NCI-H82 treated with DMSO at 0.1 percent for 48 hours (cell line): Measurements from ENCODE around the gene RHOH.
"Not testable (repeated sequence)": the region's sequence is repeated elsewhere in the genome, so short reads cannot be mapped to it uniquely, and the experiment has no call there.

Experiments used
- DNase-seq: peaks from one replicate; lab custom pipeline; 2025; ENCODE audit not compliant: unreplicated experiment; lab: John Stamatoyannopoulos, UW

The RHOH gene

DNA sequence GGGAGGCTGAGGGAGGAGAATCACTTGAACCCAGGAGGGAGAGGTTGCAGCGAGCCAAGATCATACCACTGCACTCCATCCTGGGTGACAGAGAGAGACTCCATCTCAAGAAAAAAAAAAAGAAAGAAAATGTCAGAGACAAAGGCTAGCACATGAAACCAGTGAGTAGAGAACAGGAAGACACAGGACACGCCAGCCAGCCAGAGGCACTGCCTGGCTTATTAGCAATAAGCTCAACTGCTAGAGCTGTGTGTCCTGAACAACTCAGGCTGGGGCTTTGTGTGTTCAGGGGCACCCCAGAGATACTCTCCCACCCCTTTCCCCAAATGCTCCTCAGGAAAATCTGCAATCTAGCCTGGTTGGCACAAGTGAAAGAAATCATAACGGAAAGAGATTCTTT lies 60.0 kb downstream of the RHOH start:
- DNase-seq = no peak

DNA sequence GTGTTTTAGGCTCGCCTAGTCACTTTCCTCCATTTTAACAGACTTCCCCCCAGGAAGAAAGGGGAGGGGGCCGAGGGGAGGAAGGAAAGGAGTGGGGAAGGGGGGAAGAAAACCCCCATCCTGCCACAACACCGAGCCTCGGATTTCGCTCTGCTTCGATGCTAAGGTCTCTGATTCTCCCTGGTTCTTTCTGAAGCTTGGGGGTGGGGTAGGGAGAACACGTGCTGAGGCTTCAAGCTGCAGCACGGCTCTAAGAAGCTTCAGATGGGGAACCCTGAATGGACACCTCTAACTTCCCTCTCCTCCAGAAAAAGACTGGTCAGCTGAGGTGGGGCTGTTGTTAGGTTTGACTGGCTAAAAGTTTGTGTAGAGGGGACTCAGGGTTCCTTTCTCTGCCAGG lies 61.8 kb downstream of the RHOH start:
- DNase-seq = no peak

DNA sequence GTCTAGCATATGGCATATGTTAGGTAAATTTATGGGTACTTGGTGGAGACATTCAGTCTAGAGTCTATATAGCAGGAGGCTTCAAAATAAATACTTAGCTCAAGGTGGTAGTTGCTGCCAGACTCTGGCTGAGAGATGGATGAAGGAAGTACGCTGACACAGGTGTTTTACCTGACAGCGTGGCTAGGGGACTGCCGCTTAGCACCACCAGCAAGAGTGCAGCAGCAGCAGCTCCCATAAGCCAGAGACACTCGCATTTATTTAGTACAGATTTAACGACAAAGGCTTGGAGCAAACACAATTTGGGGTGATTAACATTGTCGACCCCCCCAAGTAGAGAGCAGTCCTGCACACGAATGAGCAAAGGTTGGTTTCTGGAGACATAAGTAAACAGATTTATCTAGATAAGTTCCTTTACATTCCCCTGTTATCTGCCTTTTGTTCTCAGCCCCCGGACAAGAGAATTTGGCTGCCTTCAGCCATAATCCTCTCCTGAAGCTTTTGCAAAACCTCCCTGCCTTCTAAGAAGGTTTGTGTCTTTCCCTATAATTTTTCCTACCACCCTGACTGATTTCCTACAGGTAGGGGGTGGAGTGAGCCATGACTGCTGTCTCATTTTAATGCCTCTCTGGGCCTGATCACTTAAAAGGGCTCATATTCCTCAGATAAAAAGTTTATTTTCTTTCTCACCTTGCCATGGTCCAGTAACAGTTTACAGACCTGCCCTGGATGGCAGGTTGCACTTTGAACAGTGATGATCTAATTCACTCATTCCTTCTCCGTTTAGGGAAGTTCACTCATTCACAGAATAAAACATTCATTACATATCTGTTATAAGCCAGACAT lies 64.6 kb downstream of the RHOH start:
- no peak for DNase-seq

DNA sequence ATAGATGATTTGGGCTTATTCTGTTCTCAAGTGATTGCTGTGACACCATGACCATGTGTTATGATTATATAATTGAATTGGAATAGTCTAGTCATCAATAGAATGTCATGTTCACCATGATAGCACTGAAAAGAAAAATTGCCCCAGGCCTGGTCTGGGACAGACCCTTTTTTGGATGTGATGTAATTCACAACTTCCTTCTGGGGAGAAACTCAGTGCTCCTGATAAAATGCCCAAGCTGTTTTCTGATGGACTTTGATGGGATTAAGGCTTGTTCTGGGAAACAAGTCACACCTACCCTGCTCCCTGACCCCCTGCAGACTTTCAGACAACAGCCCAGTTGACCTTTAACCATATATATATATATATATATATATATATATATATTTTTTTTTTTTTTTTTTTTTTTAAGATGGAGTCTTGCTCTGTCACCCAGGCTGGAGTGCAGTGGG lies 65.3 kb downstream of the RHOH start:
- DNase-seq = no peak

DNA sequence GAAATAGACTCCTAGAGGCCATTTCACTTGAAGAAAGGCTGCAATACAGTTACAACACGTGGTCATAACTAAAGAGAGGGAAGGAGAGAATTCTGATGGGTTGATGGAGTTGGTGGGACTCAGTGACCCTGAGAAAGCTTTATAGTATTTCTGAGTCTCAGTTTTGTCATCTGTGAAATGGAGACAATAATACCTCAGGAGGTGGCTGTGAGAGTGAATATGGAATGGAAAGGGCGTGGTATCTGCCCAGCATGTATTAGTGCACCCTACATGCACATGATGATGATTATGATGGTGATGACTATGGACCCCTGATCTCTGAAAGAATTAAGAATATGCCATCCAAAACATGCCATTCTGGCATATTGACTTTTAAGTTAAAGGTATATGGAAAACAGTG lies 66.0 kb downstream of the RHOH start:
- DNase-seq = no peak

DNA sequence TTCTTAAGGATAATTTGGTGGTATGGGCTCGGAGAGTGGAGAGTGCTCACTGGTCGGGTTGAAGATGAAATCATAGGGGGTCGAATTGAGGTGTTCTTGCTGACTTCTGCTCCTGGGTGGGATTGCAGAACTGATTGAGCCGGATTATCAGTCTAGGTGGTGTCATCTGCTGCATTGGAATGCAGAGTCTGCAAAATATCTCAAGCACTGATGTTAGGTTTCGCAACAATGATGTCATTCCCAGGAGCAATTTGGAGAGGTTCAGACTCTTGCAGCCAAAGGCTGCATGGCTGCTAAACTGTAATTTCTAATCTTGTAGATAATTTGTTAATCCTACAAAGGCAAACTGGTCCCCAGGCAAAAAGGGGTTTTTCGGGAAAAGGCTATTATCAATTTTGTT lies 67.7 kb downstream of the RHOH start:
- DNase-seq = no peak

DNA sequence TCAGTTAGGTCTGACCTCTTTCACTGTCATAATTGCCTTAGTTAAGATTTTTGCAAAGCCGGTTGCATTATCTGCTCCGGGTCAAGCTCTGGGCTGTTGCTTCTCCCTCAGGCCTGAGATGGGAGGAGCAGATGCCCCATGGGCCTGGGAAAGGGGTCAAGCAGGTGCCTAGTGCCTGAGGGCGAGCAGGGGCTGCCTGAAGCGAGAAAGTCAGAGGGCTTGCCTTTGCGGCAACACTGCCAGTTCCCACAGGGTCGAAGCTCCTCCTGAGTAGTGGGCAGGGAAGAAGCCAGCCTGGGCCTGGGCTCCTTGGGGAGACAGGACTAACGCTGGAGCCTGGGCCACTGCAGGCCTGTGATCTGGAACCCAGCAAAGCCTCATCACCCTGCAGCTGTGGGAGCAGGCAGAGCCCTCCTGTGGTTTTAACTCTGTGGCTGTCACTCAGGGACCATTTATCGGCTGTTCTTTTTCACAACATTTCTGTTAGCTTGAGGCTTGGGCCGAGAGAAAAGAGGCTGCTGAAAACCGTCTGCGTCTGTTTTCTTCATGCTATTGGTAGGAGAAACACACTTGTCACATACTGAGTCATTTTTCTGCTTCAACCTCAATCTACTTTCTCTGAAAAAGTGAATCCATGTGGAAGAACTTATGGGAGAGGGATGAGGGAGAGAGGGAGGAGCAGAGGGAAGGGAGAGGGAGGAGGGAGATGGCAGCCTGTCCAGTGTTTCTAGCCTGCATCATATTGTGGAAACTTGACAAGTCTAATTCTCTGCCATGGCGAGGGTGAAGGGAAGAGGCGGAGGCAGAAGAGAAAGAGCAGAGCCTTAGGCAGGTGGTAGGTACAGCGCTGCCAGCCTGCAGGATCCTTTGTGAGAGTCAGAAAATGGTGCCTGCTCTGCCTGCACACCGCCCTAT lies 68.4 kb downstream of the RHOH start:
- no peak for DNase-seq

DNA sequence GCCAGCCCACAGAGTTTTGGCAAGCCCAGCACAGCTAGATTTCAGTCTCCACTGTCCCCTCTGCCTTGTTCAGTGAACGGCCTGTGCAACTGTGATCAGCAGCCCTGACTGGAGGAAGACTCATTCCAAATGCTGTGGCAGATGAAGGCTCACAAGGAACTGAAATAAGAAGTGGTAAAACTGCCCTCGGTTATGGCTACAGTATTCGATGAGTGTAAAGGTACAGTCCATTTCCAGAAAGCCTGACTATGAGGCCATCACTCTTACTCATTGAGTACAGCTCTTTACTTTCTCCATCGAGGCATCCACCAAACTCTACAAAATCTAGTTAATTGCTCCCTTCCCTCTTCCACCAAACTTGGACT lies 69.1 kb downstream of the RHOH start:
- no peak for DNase-seq

DNA sequence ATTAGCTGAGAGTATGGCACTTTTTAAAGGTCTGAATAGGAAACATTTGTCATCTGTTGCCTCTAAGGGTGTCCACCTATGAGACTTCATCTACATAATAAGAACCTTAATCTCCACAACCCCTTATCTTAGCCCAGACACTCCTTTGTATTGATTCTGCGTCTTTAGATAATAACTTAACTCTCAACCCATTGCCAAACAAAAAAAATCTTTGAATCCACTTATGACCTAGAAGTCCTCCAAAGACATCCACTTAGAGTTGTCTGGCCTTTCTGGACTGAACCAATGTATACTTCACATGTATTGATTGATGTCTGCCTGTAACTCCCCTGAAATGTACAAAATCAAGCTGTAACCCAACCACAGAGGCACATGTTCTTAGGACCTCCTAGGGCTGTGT lies 72.3 kb downstream of the RHOH start:
- no peak for DNase-seq

DNA sequence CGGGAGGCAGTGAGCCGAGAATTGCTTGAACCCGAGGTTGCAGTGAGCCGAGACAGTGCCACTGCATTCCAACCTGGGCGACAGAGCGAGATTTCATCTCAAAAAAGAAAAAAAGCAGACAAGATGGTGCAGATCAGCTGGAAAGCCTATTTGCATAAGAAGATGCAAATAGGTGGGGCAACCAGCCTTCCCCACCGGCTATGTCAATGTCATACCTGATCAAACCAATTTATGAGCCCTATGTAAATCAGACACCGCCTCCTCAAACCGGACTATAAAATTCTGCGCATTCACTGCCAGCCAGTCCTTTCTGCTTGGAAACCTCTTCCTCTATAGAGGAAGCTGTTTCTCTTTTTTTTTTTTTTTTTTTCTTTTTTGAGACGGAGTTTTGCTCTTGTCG lies 73.8 kb downstream of the RHOH start:
- no peak for DNase-seq

DNA sequence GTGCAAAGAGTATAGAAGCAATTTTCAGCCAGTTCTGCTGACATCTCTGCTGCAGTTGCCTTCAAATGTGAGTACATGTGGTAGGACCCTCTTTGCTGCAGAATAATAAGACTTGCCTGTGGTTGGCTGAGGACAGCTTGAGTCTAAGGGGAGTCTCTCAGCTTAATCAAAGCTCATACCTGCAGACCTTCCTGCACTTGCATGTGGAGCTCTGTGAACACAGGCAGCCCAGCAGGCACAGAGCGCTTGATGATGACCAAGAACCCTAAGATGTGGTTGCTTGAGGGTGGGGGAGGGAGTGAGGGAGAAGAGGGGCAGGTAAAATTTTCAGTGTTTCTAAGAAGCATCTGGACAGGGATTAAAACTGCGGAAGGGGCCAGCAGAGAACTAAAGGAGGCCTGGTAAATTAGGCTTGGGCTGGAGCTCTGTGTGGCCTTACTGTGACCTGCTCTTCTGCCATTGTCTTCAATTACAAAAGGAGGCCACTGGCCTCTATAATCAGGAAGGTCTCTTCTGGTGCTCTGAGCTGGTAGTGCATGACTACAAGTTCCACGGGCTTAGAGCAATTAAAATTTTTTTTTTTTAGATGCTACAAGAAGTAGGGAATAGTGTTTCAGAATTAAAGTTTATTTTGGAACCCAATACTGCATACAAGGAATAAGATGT lies 78.4 kb downstream of the RHOH start:
- no peak for DNase-seq

DNA sequence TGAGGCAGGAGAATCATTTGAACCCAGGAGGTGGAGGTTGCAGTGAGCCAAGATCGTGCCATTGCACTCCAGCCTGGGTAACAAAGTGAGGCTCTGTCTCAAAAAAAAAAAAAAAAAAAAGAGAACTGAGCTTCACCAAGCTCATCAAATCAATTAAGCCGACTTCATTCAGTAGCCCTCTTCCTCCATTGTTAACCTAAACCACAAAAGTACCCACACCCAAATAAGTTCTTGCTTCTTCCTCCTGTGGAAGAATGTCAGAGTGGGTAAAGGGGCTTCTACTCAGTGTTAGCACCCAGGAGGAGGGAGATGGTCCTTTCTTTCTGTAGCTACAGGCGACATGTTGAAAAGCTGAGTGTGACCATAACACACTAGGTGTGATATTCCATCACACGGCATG lies 79.7 kb downstream of the RHOH start:
- no peak for DNase-seq

DNA sequence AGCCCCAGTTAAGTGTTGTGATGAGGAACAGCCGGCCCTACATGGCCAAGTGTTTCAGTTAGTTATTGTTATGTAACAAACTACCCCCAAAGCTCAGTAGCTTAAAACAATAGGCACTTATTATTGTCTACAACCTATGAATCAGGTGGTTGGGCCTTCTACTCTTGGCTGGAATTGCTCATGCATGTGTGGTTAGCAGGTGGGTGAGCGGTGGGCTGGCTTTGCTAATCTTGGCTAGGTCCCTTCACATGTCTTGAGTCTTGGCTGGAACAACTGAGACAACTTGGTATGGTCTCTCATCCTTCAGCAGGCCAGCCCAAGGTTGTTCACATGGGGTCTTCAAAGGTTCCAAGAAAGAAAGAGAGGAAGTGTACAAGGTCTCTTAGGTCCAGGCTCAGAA lies 83.8 kb downstream of the RHOH start:
- no peak for DNase-seq

DNA sequence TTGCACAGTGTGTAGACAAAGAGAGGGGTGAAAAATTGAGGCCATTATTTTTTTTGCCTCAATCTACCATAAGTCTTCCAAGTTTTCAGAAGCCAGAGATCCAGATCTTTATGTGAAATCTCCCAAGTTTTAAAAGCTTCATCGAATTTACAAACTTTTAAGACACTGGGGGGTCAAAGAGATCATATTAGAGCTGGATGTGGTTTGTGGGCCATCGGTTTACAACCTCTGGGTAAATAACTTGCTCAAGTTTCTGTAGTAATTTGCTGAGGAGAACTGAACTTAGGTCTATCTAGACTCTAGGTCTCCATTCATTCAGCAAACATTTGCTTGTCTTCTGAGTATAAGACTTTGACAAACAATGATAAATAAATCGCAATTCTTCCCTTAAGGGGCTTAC lies 84.3 kb downstream of the RHOH start:
- no peak for DNase-seq

DNA sequence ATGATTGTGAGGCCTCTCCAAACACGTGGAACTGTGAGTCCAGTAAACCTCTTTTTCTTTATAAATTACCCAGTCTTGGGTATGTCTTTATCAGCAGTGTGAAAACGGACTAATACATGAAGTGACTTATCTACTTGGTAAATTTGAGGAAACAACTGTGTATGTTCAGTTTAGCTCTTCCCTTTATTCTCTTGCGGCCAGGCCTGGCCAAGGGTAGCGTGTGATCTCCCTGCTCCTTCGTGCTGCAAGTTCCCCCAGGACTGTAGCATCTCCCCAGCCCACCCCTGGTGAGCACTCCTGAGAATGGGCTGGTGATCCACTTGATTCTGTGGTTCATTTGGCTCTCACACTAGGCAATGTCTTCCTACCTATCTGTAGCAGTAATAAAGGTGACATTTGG lies 85.1 kb downstream of the RHOH start:
- no peak for DNase-seq

DNA sequence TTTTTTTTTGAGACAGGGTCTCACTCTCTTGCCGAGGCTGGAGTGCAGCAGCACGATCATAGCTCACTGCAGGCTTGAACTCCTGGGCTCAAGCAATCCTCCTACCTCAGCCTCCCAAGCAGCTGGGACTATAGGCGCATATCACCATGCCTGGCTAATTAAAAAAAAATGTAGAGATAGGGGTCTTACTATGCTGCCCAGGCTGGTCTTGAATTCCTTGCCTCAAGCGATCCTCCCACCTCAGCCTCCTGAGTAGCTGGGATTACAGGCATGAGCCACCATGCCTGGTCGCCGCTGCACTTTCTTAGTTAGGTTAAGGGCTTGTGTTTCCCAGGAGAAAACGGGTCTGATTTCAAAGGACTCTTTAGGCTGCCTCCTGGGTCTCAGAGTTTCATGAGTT lies 86.0 kb downstream of the RHOH start:
- DNase-seq = not testable (repeated sequence)

DNA sequence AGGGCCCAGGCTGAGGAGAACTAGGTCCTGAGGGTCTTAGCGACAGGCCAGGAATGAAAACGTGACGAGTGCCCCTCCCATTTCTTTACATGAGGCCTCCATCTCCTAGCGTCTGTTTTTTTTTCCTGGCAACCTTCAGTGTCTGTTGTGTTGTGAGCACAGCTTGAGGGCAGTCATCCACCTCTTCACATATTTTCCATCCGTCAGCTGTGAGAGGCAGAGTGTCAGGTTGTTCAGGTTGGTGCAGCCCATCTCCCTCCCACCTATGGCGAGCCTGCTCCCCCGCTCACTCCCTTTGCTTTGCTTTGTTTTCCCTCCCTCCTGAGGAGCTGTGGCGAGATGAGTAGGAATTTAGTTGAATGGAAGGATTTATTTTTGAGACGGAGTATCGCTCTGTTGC lies 86.6 kb downstream of the RHOH start:
- DNase-seq = no peak

DNA sequence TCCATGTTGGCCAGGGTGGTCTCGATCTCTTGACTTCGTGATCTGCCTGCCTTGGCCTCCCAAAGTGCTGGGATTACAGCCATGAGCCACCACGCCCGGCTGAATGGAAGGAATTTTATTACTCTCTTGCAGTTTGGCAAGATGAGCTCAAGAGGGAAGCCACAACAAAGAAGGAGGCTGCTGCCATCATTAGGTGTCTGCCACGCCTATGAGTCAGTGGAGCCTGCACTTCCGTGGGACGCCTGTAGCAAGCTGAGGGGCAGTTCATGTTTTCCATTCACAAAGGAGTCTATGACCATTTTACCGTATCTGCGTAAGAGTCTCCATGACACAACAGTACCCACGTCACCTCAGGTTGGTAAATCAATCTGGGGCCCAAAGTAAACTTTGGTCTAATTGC lies 87.1 kb downstream of the RHOH start:
- no peak for DNase-seq

DNA sequence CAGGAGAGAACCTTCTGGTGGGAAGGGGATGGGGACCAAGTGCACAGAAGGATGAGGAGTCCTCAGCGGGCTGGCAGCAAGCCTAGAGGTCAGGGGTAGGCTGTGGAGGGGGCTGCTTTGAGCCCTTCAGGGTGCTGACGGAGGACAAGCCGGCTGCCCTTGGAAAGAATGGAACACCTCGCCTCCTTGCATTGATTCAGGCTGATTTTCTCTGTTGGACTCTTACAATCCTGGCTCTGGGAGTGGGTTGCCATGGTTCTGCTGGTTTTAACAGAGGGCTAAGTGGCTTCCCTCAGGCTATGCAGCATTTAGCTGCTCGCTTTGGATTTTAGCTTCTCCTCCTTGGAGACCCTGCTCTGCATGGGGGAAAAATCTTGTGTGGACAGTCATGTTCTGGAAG lies 88.9 kb downstream of the RHOH start:
- DNase-seq = no peak

DNA sequence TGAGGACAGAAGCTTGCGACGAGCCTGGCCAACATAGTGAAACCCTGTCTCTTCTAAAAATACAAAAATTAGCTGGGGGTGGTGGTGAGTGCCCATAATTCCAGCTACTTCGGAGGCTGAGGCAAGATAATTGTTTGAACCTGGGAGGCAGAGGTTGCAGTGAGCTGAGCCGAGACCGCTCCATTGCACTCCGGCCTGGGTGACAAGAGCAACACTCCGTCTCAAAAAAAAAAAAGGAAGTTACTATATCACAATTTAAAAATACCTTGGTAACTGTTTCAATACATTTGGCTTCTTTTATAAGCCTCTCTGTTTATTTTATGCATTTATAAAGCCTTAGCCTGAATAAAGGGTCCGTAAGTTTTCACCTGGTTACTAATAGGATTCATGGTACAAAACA lies 91.7 kb downstream of the RHOH start:
- no peak for DNase-seq

DNA sequence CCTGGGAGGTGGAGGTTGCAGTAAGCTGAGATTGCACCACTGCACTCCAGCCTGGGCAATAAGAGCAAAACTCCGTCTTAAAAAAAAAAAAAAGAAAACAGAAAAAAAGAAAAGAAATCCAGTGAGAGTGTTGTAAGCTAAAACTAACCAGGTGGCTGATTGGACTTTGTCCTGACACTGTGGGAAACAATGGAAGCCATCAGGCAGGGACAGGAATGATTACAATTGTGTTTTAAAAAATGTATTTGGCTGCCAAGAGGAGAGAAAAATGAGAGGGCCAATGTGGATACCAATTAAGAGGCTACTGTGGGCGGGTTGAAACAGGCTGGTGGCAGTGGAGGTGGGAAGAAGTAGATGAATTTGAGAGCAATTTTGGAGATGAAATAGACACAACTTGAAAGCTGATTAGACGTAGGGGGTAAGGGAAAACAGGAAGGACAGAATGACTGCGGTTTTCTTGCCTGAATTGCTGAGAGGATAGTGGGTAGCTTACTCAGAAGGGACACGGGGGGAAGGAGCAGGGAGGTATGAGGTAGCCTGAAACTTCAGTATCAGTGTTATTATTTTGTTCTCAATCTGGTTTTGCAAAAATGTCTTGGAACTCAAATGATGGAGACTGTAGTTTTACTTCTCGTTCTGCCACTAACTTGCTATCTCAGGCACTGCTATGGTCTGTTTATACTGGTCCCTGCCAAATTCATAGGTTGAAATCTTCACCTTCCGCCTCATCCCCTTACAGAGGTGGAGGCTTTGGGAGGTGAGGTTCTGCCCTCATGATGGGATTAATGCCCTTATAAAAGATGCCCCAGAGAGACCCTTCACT lies 92.7 kb downstream of the RHOH start:
- no peak for DNase-seq
